Fibroblast of skin of left biceps (primary cell): ENCODE data around the gene RPL10.

Experiments used
- DNase-seq, 2 experiments: peaks; one replicate each; pipeline ENCODE4 v3.0.0-alpha.2; 2013; ENCODE audit warnings: low read depth in 2 of 2

The RPL10 gene

GRCh38 chrX:154449618-154450017 lies 51.4 kb downstream of the RPL10 start:
- no peak for DNase-seq

DNA sequence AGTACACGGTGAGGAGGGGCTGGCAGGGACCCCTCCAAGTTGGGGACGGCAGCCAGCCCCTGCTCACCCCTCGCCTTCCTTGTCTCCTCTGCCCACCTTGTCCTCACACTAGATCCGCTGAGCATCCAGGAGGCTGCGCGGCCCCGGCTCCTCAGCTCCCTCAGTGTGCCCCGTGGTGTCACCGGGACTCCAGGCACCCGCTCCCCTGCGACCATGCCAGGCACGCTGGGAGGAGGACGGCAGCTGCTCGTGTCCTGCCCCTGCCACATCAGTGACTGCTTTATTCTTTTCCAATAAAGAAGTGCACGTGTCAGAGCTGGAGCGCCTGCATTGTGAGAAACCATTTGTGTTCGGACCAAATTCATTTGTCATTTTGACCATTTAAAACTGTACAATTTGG lies 52.1 kb downstream of the RPL10 start:
- no peak for DNase-seq
